ENCODE measurements around the gene SIGLEC11.

- TF ChIP-seq, protein P1, sequence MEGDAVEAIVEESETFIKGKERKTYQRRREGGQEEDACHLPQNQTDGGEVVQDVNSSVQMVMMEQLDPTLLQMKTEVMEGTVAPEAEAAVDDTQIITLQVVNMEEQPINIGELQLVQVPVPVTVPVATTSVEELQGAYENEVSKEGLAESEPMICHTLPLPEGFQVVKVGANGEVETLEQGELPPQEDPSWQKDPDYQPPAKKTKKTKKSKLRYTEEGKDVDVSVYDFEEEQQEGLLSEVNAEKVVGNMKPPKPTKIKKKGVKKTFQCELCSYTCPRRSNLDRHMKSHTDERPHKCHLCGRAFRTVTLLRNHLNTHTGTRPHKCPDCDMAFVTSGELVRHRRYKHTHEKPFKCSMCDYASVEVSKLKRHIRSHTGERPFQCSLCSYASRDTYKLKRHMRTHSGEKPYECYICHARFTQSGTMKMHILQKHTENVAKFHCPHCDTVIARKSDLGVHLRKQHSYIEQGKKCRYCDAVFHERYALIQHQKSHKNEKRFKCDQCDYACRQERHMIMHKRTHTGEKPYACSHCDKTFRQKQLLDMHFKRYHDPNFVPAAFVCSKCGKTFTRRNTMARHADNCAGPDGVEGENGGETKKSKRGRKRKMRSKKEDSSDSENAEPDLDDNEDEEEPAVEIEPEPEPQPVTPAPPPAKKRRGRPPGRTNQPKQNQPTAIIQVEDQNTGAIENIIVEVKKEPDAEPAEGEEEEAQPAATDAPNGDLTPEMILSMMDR (IDR thresholded peaks at IDR 0.05; ENCODE audit: insufficient read depth, low read length, poor library complexity, severe bottlenecking): no peak
- TF ChIP-seq EZH2phosphoT487 (conservative IDR thresholded peaks at IDR 0.05; ENCODE audit: low read length): no peak
Observed at GRCh38 chr19:49997709-49998108, 36.7 kb upstream of the SIGLEC11 start.

Data from SU-DHL-6 (cell line).